Left ventricle myocardium inferior (tissue), 1 donor: Measurements from ENCODE around the gene STRN. TPM values are rescaled to one million over a fixed set of nuclear protein-coding genes. Genes with fewer than 3 reads are reported as not detected.

Source experiments
- DNase-seq: peaks from one replicate; pipeline ENCODE4 v3.0.0-alpha.2; 2020
- H3K27ac ChIP-seq: fragments of 200-600 bp; replicated peaks from 2 replicates; pipeline ENCODE4 v1.8.0; 2021
- H3K27me3 ChIP-seq: fragments of 200-600 bp; 2 replicates; pipeline ENCODE4 v1.8.0; 2021; ENCODE audit warnings: low read depth
- H3K36me3 ChIP-seq: fragments of 200-600 bp; 2 replicates; pipeline ENCODE4 v1.8.0; 2021
- H3K4me1 ChIP-seq: fragments of 200-600 bp; 2 replicates; pipeline ENCODE4 v1.8.0; 2021
- H3K4me3 ChIP-seq: fragments of 200-600 bp; 2 replicates; pipeline ENCODE4 v1.8.0; 2021; ENCODE audit warnings: mild to moderate bottlenecking, moderate library complexity
- H3K9me3 ChIP-seq: fragments of 200-600 bp; replicated peaks from 2 replicates; pipeline ENCODE4 v1.8.0; 2021
- intact Hi-C: fragments of 100-400 bp; cut with micrococcal nuclease; formaldehyde crosslinking; loops from one replicate; pipeline ENCODE4 v1.11.0; 2022
- long read RNA-seq: library from polyadenylated mRNA; unstranded; transcript quantifications from one replicate; pipeline ENCODE4 v2.0.0, GENCODE V29; 2021
- total RNA-seq: library from RNA; stranded (reverse); fragmentation: NEBNext Ultra II Directional; extraction: Animal tissue kit (Norgen Biotek cat#: 25700); gene quantifications from one replicate; pipeline ENCODE4 v1.2.1, GENCODE V29; 2021
- TF ChIP-seq, protein P1 (sequence below): fragments of 200-600 bp; IDR thresholded peaks from 2 replicates; pipeline ENCODE4 v1.8.0; 2021; ENCODE audit warnings: antibody characterized with exemption, mild to moderate bottlenecking, borderline replicate concordance
- donor health status: DM: no; HTN: yes; CAD: no; lungs with severe emphysema.

STRN gene, protein sequence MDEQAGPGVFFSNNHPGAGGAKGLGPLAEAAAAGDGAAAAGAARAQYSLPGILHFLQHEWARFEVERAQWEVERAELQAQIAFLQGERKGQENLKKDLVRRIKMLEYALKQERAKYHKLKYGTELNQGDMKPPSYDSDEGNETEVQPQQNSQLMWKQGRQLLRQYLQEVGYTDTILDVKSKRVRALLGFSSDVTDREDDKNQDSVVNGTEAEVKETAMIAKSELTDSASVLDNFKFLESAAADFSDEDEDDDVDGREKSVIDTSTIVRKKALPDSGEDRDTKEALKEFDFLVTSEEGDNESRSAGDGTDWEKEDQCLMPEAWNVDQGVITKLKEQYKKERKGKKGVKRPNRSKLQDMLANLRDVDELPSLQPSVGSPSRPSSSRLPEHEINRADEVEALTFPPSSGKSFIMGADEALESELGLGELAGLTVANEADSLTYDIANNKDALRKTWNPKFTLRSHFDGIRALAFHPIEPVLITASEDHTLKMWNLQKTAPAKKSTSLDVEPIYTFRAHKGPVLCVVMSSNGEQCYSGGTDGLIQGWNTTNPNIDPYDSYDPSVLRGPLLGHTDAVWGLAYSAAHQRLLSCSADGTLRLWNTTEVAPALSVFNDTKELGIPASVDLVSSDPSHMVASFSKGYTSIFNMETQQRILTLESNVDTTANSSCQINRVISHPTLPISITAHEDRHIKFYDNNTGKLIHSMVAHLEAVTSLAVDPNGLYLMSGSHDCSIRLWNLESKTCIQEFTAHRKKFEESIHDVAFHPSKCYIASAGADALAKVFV
- 55.2 TPM for total RNA-seq
- long read RNA-seq, full-length matches to known transcripts: 22 of 44 reads
- long read RNA-seq, partial matches to known transcripts: 12 of 44 reads
- long read RNA-seq, other reads (novel, unspliced or antisense): 10 of 44 reads

DNA sequence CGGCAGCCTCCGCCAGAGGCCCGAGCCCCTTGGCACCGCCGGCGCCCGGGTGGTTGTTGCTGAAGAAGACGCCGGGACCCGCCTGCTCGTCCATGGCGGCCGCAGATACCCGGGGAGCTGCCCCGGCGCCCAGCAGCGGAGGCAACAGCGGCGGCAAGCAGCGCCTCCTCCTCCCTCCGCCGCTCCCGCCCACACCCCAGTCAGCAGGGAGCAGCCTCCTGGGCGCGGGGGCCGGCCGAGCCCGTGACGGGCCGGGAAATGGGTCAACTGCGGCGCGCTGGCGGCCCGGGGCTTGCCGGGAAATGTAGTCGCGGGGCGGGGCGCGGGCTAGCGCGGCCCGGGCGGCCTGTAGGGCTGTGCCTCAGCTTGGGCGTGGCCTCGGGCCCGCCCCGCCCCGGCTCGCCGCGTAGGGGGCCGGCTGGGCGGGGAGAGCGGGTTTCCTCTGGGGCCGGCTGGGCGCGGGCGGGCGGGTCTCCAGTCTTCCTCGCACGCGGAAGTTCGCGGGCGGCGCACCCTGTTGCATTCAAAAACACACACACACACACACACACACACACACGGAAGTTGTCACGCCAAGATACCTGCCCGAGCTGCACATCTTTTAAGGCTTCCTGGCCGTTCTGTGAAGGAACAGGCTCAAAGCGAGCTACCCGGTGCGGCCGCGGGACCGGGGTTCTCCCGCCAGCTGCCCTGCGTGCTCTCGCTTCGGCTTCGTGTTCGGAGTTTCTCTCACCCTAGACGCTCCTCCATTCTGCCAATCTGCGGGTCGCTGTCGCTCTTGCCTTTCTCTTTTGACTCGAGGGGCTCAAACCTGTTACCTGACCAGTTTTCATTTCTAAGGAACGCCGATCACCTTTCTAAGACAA is at the start of gene STRN:
TSS of gene STRN (minus strand) at position 167 of the 866 bp plus-strand sequence. CDS start at position 94, 73 bp downstream.
- peak; percentile 97 for DNase-seq
- Histone ChIP-seq H3K27ac (peak within 1 kb of the TSS; percentile 98), H3K36me3 (no peaks in the 10 kb centered on the region), H3K27me3 (no peaks in the 10 kb centered on the region), H3K9me3 (no peaks in the 10 kb centered on the region), H3K4me1 (peaks cover 63% of the 10 kb centered on the region), H3K4me3 (peak within 1 kb of the TSS; percentile 100)
- intact Hi-C loops: no loop called here
- TF ChIP-seq, protein P1, sequence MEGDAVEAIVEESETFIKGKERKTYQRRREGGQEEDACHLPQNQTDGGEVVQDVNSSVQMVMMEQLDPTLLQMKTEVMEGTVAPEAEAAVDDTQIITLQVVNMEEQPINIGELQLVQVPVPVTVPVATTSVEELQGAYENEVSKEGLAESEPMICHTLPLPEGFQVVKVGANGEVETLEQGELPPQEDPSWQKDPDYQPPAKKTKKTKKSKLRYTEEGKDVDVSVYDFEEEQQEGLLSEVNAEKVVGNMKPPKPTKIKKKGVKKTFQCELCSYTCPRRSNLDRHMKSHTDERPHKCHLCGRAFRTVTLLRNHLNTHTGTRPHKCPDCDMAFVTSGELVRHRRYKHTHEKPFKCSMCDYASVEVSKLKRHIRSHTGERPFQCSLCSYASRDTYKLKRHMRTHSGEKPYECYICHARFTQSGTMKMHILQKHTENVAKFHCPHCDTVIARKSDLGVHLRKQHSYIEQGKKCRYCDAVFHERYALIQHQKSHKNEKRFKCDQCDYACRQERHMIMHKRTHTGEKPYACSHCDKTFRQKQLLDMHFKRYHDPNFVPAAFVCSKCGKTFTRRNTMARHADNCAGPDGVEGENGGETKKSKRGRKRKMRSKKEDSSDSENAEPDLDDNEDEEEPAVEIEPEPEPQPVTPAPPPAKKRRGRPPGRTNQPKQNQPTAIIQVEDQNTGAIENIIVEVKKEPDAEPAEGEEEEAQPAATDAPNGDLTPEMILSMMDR: no peak

DNA sequence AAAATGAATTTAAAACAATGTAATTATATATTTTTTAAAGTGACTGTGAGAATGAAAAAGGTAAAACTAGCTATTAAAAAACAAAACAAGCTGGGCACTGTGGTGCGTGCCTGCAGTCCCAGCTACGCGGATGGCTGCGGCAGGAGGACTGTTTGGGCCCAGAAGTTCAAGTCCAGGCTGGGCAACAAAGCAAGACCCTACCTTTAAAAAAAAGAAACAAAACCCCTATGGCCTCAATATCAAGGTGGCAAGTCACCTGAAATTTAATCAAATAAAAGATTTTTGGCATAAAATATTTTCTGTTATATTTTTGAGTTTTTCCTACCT is 46.9 kb upstream of the STRN start:
- Histone ChIP-seq H3K4me1 (peaks cover 44% of the 10 kb centered on the region), H3K27ac (peak overlapping the region; percentile 89), H3K27me3 (no peaks in the 10 kb centered on the region), H3K4me3 (peak overlapping the region; percentile 25), H3K36me3 (peaks cover 86% of the 10 kb centered on the region), H3K9me3 (no peaks in the 10 kb centered on the region)
- intact Hi-C loops: no loop called here
- TF ChIP-seq, protein P1: no peak
- no peak for DNase-seq

DNA sequence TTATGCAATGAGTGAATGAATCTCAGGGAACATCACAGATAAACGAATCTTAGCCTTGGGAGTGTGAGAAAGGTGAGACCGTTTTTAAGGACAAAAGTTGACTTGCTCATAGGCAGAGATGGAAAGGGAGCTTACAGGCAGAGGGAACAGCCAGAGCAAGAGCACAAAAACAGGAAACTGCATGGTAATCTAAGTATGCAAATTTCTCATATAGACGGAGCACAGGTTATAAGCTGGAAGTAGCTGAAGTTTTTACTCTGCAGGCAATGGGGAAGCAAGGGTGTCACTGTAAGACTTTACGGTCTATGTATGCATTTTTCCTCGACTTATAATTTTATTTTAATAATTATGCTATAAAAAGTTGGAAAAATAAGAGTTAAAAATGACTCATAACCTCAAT is 44.8 kb upstream of the STRN start:
- H3K36me3 ChIP-seq: peaks cover 89% of the 10 kb centered on the region
- no peak for DNase-seq
- H3K27ac ChIP-seq: peak overlapping the region; percentile 89
- intact Hi-C loops: no loop called here
- H3K4me1 ChIP-seq: peaks cover 50% of the 10 kb centered on the region
- H3K9me3 ChIP-seq: no peaks in the 10 kb centered on the region
- H3K4me3 ChIP-seq: peak overlapping the region; percentile 22
- no peaks in the 10 kb centered on the region for H3K27me3 ChIP-seq
- TF ChIP-seq, protein P1: no peak

DNA sequence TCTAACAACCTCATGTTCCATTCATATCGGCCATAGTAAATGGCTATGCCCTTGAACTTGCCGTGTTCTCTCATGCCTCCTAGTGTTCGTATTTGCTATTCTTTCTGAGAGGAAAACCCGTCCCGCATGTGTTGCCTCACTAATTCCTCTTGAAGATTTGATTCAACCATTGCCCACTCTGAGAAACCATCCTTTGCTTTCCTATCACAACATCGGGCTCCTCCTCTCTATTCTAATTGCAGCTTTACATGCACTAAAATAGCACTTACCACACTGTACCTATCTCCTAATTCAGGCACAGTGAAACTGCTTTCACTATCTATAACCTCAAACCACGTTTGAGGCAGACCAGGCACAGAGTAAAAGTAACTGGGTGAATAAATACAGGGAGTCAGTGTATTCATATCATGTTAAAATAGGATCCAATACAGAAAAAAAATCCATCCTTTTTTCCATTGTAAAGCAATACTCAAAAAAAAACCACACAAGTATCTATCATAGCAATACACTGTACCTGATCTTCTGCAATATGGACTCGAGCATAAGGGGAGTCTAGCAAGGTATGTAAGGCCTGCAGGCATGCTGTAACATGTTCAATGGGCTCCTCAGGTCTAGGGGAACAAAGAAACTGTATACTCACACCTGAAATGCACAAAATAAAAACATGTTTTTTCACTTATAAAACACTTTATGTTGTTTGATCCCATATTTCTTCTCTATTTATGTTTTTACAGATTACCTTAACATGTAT is 39.0 kb upstream of the STRN start:
- H3K4me3 ChIP-seq: no peak overlapping the region
- TF ChIP-seq, protein P1: peak; percentile 48
- no peaks in the 10 kb centered on the region for H3K9me3 ChIP-seq
- H3K27me3 ChIP-seq: no peaks in the 10 kb centered on the region
- DNase-seq: no peak
- peaks cover 89% of the 10 kb centered on the region for H3K36me3 ChIP-seq
- peaks cover 46% of the 10 kb centered on the region for H3K4me1 ChIP-seq
- peak overlapping the region; percentile 89 for H3K27ac ChIP-seq
- intact Hi-C loops: no loop called here
